ENCODE data around the gene VWF. TPM values are rescaled to one million over a fixed set of nuclear protein-coding genes. Genes with fewer than 3 reads are reported as not detected.
A peak's percentile ranks its signal among the peaks of the same experiment; 100 is the strongest.
"Not testable (repeated sequence)": the region's sequence is repeated elsewhere in the genome, so short reads cannot be mapped to it uniquely, and the experiment has no call there.

Gene VWF
- total RNA-seq, 2 experiments from 2014 or later, result 0.24 to 0.25 TPM

- H3K27ac Mint-ChIP-seq, DNase-seq, H3K36me3 Mint-ChIP-seq, H3K27me3 Mint-ChIP-seq, H3K4me1 Mint-ChIP-seq, H3K4me3 Mint-ChIP-seq, H3K9me3 Mint-ChIP-seq: not testable (repeated sequence)
Measured at GRCh38 chr12:6010631-6011350, 113.7 kb downstream of the VWF start.

DNA sequence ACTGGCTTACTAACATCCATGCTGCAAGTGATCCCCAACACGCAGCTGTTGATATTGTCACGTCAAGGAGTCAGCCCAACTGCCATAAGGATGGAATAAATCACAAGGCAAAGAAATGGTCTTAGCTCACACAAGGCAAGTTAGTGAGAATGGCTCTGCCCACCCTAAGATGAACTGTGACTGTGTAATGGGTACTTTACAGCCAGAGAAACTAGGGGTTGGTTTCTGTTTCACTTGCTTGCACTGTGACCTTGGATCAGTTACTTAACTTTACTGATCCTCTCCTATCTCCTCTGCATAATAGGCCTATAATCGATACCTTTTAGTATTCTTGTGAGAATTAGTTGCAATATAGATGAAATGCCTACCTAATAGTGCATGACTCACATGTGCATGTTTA lies 127.2 kb downstream of the VWF start:
- no peaks in the 10 kb centered on the region for H3K9me3 Mint-ChIP-seq
- H3K4me3 Mint-ChIP-seq, result no peak overlapping the region
- H3K36me3 Mint-ChIP-seq, result no peaks in the 10 kb centered on the region
- H3K27me3 Mint-ChIP-seq, result peaks cover 26% of the 10 kb centered on the region
- no peak for DNase-seq
- H3K27ac Mint-ChIP-seq, result no peak overlapping the region
- no peaks in the 10 kb centered on the region for H3K4me1 Mint-ChIP-seq

DNA sequence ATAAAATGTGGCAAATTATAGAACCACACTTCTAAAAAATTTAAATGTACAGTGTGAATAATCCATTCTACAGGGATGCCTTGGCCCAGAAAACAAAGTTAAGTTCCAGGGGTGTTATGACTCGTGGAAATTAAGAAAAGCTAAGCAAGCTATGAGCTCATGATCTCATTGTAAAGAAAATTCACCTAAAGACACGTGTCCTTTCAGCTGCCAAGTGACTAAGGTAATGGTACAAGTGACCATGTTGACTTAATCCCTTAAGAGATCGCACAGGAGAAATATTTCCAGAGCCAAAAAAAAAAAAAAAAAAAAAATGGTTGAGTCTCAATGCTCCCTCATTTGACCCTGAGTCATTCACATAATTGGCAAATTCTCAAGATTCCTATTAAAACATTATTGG lies 128.0 kb downstream of the VWF start:
- Mint-ChIP-seq H3K36me3 (no peaks in the 10 kb centered on the region), H3K27ac (no peak overlapping the region), H3K9me3 (no peaks in the 10 kb centered on the region), H3K27me3 (peaks cover 26% of the 10 kb centered on the region), H3K4me3 (no peak overlapping the region), H3K4me1 (no peaks in the 10 kb centered on the region)
- no peak for DNase-seq

- Mint-ChIP-seq H3K36me3 (no peaks in the 10 kb centered on the region), H3K27ac (no peak overlapping the region), H3K27me3 (no peaks in the 10 kb centered on the region), H3K4me1 (peaks cover 2% of the 10 kb centered on the region), H3K9me3 (no peaks in the 10 kb centered on the region), H3K4me3 (no peak overlapping the region)
- no peak for DNase-seq
Measured at GRCh38 chr12:5989621-5990020, 134.8 kb downstream of the VWF start.

DNA sequence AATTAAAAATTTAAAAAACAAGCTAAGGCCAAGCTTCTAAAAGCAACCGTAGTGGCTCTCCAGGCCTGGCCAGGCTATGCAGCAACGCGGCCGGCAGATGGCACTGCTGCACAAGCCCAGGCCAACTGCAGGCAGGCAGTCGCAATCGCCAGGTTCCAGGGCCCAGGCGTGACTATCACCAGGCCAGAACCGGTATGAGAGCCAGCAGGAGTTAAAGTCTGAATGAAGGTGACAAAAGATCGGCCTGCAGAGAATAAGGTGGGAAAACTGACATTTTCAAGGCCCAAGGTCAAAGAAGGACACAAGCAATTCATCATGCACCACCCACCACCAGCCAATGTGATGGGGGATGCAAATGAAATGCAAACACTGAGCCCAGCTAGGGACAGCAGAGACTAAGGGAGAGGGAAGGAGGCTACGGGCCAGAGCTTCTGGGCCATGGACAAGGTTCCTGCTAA lies 135.8 kb downstream of the VWF start:
- no peak overlapping the region for H3K4me3 Mint-ChIP-seq
- peak; percentile 77 for DNase-seq
- H3K4me1 Mint-ChIP-seq, result peaks cover 2% of the 10 kb centered on the region
- no peaks in the 10 kb centered on the region for H3K36me3 Mint-ChIP-seq
- H3K9me3 Mint-ChIP-seq, result no peaks in the 10 kb centered on the region
- H3K27ac Mint-ChIP-seq, result no peak overlapping the region
- H3K27me3 Mint-ChIP-seq, result no peaks in the 10 kb centered on the region

DNA sequence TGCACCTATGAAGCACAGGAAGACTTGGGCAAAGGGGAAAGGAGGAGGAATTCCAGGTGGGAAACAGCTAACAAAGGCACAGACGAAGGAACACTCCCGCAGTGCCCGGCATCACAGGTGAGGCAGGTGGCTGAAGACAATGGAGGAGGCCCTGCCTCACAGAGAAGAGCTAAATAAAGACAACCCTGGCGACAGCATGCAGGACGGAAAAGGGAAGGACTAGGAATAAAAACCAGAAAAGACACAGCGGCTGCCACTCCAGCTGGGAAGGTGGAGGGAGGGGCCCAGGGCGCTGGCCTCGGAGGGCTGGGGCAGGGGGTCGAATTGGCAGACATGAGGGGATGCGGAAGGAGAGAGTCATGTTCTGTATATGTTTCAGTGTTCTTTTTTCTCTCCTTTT lies 136.4 kb downstream of the VWF start:
- Mint-ChIP-seq H3K27ac (no peak overlapping the region), H3K9me3 (no peaks in the 10 kb centered on the region), H3K36me3 (no peaks in the 10 kb centered on the region), H3K4me3 (no peak overlapping the region), H3K4me1 (peaks cover 2% of the 10 kb centered on the region), H3K27me3 (no peaks in the 10 kb centered on the region)
- DNase-seq, result no peak

DNA sequence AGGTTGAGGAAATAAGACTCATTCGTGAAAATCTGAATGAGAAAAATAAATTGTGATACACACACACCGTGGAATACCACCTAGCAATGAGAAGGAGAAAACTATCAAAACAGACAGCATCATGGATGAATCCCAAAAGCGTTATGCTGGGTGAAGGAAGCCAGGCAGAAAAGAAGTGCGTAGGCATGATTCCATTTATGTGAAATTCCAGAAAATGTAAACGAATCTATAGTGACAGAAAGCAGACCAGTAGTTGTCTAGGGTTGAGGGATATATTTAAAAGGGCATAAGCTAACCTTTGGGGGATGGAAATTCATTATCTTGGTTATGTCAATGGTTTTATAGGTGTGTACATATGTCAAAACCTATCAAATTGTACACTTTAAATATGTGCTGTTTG lies 136.9 kb downstream of the VWF start:
- Mint-ChIP-seq H3K27me3 (no peaks in the 10 kb centered on the region), H3K9me3 (no peaks in the 10 kb centered on the region), H3K4me3 (no peak overlapping the region), H3K36me3 (no peaks in the 10 kb centered on the region), H3K4me1 (peaks cover 2% of the 10 kb centered on the region), H3K27ac (no peak overlapping the region)
- no peak for DNase-seq

DNA sequence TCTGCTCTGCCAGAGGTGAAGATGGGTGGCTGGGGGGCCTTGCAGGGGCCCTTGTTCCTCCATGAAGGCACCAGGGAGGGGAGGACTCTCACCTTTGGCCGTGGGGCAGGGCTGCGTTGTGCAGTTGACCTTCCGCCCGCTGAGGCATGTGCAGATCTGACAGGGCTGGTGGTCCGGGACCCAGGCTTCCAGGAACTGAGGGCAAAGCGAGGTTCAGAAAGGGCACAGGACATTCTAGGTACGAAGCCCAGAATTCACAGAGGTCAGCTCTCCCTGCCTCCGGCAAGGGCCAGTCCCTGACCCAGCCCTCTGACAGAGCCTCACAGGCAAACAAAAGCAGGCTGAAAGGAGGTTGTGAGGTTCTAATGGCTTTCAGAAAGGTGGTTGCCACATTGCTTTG lies 139.0 kb downstream of the VWF start:
- no peak for DNase-seq
- H3K9me3 Mint-ChIP-seq, result no peaks in the 10 kb centered on the region
- no peaks in the 10 kb centered on the region for H3K36me3 Mint-ChIP-seq
- H3K27me3 Mint-ChIP-seq, result no peaks in the 10 kb centered on the region
- no peak overlapping the region for H3K4me3 Mint-ChIP-seq
- no peak overlapping the region for H3K27ac Mint-ChIP-seq
- peaks cover 2% of the 10 kb centered on the region for H3K4me1 Mint-ChIP-seq

GRCh38 chr12:5984873-5985272 lies 139.6 kb downstream of the VWF start:
- Mint-ChIP-seq H3K27me3 (no peaks in the 10 kb centered on the region), H3K4me1 (peaks cover 2% of the 10 kb centered on the region)

DNA sequence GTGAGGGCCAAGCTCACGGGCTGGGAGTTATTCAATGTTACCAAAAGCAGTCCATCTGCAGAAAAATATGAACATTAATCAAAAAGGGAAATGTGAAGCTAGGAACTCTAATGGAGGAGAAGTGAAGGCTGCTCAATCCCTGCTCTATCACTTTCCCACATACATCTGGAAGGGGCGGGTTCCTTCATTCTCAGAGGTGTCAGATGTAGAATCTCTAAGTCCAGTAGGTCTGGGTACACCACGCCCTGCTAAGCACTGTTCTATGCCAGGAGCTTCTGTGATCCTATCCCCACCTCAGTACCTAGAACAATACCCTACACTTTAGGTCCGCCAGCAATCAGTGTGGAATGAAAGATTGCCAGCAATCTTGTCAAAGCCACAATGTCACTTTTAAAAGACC lies 142.4 kb downstream of the VWF start:
- Mint-ChIP-seq H3K27me3 (peaks cover 1% of the 10 kb centered on the region), H3K27ac (no peak overlapping the region), H3K4me3 (no peak overlapping the region), H3K4me1 (no peaks in the 10 kb centered on the region), H3K36me3 (no peaks in the 10 kb centered on the region), H3K9me3 (peaks cover 2% of the 10 kb centered on the region)
- DNase-seq, result no peak

More at GRCh38 chr12:5984873-5985272, 139.6 kb downstream of the VWF start:
- peaks cover under 1% of the 10 kb centered on the region for H3K9me3 Mint-ChIP-seq
- no peaks in the 10 kb centered on the region for H3K36me3 Mint-ChIP-seq
- DNase-seq, result no peak
- H3K27ac Mint-ChIP-seq, result no peak overlapping the region
- no peak overlapping the region for H3K4me3 Mint-ChIP-seq

- Mint-ChIP-seq H3K9me3 (peaks cover 2% of the 10 kb centered on the region), H3K27me3 (peaks cover 9% of the 10 kb centered on the region), H3K36me3 (no peaks in the 10 kb centered on the region), H3K4me1 (no peaks in the 10 kb centered on the region), H3K27ac (no peak overlapping the region), H3K4me3 (no peak overlapping the region)
- no peak for DNase-seq
Measured at GRCh38 chr12:5977556-5977955, 146.9 kb downstream of the VWF start.

- Mint-ChIP-seq H3K9me3 (peaks cover 2% of the 10 kb centered on the region), H3K27ac (no peak overlapping the region), H3K4me3 (no peak overlapping the region)
Measured at GRCh38 chr12:5976711-5977110, 147.8 kb downstream of the VWF start.

GRCh38 chr12:5976196-5976595 lies 148.3 kb downstream of the VWF start:
- Mint-ChIP-seq H3K4me1 (no peaks in the 10 kb centered on the region), H3K4me3 (no peak overlapping the region), H3K27me3 (peaks cover 9% of the 10 kb centered on the region), H3K9me3 (peaks cover 2% of the 10 kb centered on the region), H3K36me3 (no peaks in the 10 kb centered on the region), H3K27ac (no peak overlapping the region)
- DNase-seq, result no peak

More at GRCh38 chr12:5976711-5977110, 147.8 kb downstream of the VWF start:
- Mint-ChIP-seq H3K27me3 (peaks cover 9% of the 10 kb centered on the region), H3K36me3 (no peaks in the 10 kb centered on the region), H3K4me1 (no peaks in the 10 kb centered on the region)
- no peak for DNase-seq

GRCh38 chr12:5973461-5974115 lies 150.9 kb downstream of the VWF start:
- no peaks in the 10 kb centered on the region for H3K9me3 Mint-ChIP-seq
- no peaks in the 10 kb centered on the region for H3K36me3 Mint-ChIP-seq
- peaks cover 9% of the 10 kb centered on the region for H3K27me3 Mint-ChIP-seq
- H3K27ac Mint-ChIP-seq, result no peak overlapping the region
- H3K4me3 Mint-ChIP-seq, result no peak overlapping the region
- no peaks in the 10 kb centered on the region for H3K4me1 Mint-ChIP-seq
- DNase-seq, result no peak

- H3K27ac Mint-ChIP-seq, result no peak overlapping the region
- peaks cover 9% of the 10 kb centered on the region for H3K27me3 Mint-ChIP-seq
- no peak for DNase-seq
- no peaks in the 10 kb centered on the region for H3K36me3 Mint-ChIP-seq
- H3K9me3 Mint-ChIP-seq, result no peaks in the 10 kb centered on the region
- no peak overlapping the region for H3K4me3 Mint-ChIP-seq
- no peaks in the 10 kb centered on the region for H3K4me1 Mint-ChIP-seq
Measured at GRCh38 chr12:5972387-5972786, 152.1 kb downstream of the VWF start.
